ENCODE results near the gene DUSP18. TPM values are rescaled to one million over a fixed set of nuclear protein-coding genes. Genes with fewer than 3 reads are reported as not detected.
"Not testable (repeated sequence)": the region's sequence is repeated elsewhere in the genome, so short reads cannot be mapped to it uniquely, and the experiment has no call there.

Gene DUSP18
- total and polyA plus RNA-seq, 2 donors from 2014 or later = 3.6 to 14.0 TPM

DNA sequence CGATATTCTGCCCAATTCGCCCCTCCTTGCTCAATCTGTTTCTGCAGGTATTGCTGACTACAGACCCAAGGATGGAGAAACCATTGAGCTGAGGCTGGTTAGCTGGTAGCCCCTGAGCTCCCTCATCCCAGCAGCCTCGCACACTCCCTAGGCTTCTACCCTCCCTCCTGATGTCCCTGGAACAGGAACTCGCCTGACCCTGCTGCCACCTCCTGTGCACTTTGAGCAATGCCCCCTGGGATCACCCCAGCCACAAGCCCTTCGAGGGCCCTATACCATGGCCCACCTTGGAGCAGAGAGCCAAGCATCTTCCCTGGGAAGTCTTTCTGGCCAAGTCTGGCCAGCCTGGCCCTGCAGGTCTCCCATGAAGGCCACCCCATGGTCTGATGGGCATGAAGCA is 41.3 kb downstream of the DUSP18 start:
- TF ChIP-seq, protein P1, sequence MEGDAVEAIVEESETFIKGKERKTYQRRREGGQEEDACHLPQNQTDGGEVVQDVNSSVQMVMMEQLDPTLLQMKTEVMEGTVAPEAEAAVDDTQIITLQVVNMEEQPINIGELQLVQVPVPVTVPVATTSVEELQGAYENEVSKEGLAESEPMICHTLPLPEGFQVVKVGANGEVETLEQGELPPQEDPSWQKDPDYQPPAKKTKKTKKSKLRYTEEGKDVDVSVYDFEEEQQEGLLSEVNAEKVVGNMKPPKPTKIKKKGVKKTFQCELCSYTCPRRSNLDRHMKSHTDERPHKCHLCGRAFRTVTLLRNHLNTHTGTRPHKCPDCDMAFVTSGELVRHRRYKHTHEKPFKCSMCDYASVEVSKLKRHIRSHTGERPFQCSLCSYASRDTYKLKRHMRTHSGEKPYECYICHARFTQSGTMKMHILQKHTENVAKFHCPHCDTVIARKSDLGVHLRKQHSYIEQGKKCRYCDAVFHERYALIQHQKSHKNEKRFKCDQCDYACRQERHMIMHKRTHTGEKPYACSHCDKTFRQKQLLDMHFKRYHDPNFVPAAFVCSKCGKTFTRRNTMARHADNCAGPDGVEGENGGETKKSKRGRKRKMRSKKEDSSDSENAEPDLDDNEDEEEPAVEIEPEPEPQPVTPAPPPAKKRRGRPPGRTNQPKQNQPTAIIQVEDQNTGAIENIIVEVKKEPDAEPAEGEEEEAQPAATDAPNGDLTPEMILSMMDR (IDR thresholded peaks at IDR 0.05; ENCODE audit: borderline replicate concordance, extremely low read depth, insufficient read depth) = no peak
- no peaks in the 10 kb centered on the region for H3K4me1 ChIP-seq (ENCODE audit: control insufficient read depth in 2 of 3, insufficient read depth in 2 of 3, low read depth in 1 of 3, low read length in 3 of 3)
- no peak overlapping the region for H3K9ac ChIP-seq (ENCODE audit: low read length in 3 of 3)
- intact Hi-C loops (cut with DNase I) = loop anchor here (10.0 kb wide), 1 partner anchor 128 kb away; no protein-coding TSS in a partner anchor
- DNase-seq (no peak), FAIRE-seq (no peak)
- no peak overlapping the region for H3K27ac ChIP-seq (ENCODE audit: low read depth in 2 of 2, low read length in 2 of 2)
- H3K27me3 ChIP-seq (ENCODE audit: control insufficient read depth, insufficient read depth, low read length) = no peaks in the 10 kb centered on the region
- H3K4me3 ChIP-seq (ENCODE audit: low read length in 3 of 3) = no peak overlapping the region
- H3K9me3 ChIP-seq (ENCODE audit: control insufficient read depth in 2 of 3, insufficient read depth in 1 of 3, low read length in 3 of 3) = no peaks in the 10 kb centered on the region
- peaks cover 0 to 6% (median 0%) of the 10 kb centered on the region in 3 donors for H3K36me3 ChIP-seq (ENCODE audit: control insufficient read depth in 2 of 3, insufficient read depth in 3 of 3, low read length in 3 of 3)

DNA sequence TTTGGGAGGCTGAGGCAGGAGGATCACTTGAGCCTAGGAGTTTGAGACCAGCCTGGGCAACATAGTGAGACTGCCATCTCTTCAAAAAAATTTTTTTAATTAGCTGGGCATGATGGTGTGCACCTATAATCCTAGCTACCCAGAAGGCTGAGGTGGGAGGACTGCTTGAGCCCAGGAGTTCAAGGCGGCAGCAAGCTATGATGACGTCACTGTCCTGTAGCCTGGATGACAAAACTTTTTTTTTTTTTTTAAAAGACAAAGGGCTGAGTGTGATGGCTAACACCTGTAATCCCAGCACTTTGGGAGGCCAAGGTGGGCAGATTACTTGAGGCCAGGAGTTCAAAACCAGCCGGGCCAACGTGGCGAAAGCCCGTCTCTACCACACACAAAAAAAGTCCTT is 47.8 kb downstream of the DUSP18 start:
- intact Hi-C loops (cut with DNase I) = loop anchor here (10.0 kb wide), 1 partner anchor 135 kb away; no protein-coding TSS in a partner anchor
- not testable (repeated sequence) for H3K27me3 ChIP-seq (ENCODE audit: control insufficient read depth, insufficient read depth, low read length); H3K27ac ChIP-seq (ENCODE audit: low read depth in 2 of 2, low read length in 2 of 2); FAIRE-seq; H3K4me3 ChIP-seq (ENCODE audit: low read length in 3 of 3); H3K9ac ChIP-seq (ENCODE audit: low read length in 3 of 3); H3K9me3 ChIP-seq (ENCODE audit: control insufficient read depth in 2 of 3, insufficient read depth in 1 of 3, low read length in 3 of 3); H3K4me1 ChIP-seq (ENCODE audit: control insufficient read depth in 2 of 3, insufficient read depth in 2 of 3, low read depth in 1 of 3, low read length in 3 of 3); DNase-seq
- peaks cover 2 to 18% (median 9%) of the 10 kb centered on the region in 3 donors for H3K36me3 ChIP-seq (ENCODE audit: control insufficient read depth in 2 of 3, insufficient read depth in 3 of 3, low read length in 3 of 3)

DNA sequence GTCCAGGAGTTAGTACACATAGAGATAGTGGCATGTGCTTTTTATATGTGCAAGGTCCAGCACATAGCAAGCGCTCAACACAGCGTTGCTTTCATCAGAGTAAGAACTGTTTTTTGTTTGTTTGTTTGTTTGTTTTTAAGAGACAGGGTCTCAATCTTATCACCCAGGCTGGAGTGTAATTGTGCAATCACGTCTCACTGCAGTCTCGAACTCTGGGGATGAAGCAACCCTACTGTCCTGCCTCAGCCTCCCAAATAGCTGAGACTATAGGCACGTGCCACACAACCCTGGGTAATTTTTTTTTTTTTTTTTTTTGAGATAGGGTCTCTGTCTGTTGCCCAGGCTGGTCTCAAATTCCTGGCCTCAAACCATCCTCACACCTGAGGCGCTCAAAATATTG is 49.9 kb downstream of the DUSP18 start:
- no peak for FAIRE-seq
- no peak for DNase-seq
- H3K36me3 ChIP-seq (ENCODE audit: control insufficient read depth in 2 of 3, insufficient read depth in 3 of 3, low read length in 3 of 3) = peaks cover 2 to 24% (median 19%) of the 10 kb centered on the region in 3 donors
- H3K9me3 ChIP-seq (ENCODE audit: control insufficient read depth in 2 of 3, insufficient read depth in 1 of 3, low read length in 3 of 3) = no peaks in the 10 kb centered on the region
- H3K9ac ChIP-seq (ENCODE audit: low read length in 3 of 3) = no peak overlapping the region
- H3K27ac ChIP-seq (ENCODE audit: low read depth in 2 of 2, low read length in 2 of 2) = no peak overlapping the region
- TF ChIP-seq, protein P1 (IDR thresholded peaks at IDR 0.05; ENCODE audit: borderline replicate concordance, extremely low read depth, insufficient read depth) = no peak
- intact Hi-C loops (cut with DNase I) = no loop called here
- H3K4me3 ChIP-seq (ENCODE audit: low read length in 3 of 3) = no peak overlapping the region
- no peaks in the 10 kb centered on the region for H3K27me3 ChIP-seq (ENCODE audit: control insufficient read depth, insufficient read depth, low read length)
- no peaks in the 10 kb centered on the region for H3K4me1 ChIP-seq (ENCODE audit: control insufficient read depth in 2 of 3, insufficient read depth in 2 of 3, low read depth in 1 of 3, low read length in 3 of 3)

DNA sequence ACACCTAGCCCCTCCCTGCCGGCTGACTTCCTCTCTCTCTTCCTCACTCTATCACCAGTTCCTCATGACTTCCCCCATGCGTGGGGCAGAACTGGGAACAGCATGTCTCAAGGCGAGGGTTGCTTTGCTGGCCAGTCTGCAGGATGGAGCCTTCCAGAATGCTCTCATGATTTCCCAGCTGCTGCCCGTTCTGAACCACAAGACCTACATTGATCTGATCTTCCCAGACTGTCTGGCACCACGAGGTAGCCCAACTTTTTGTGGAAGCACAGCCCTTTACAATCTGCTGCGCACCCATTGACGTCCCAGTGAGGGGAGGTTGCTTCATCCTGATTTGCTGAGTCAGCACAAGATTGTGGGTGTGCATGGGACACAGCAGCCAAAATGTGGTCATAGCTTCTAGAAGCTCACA is 52.1 kb downstream of the DUSP18 start:
- H3K9ac ChIP-seq (ENCODE audit: low read length in 3 of 3) = no peak overlapping the region
- no peaks in the 10 kb centered on the region for H3K9me3 ChIP-seq (ENCODE audit: control insufficient read depth in 2 of 3, insufficient read depth in 1 of 3, low read length in 3 of 3)
- H3K27me3 ChIP-seq (ENCODE audit: control insufficient read depth, insufficient read depth, low read length) = no peaks in the 10 kb centered on the region
- TF ChIP-seq, protein P1 (IDR thresholded peaks at IDR 0.05; ENCODE audit: borderline replicate concordance, extremely low read depth, insufficient read depth) = no peak
- no peak for FAIRE-seq
- H3K4me3 ChIP-seq (ENCODE audit: low read length in 3 of 3) = no peak overlapping the region
- no peak overlapping the region for H3K27ac ChIP-seq (ENCODE audit: low read depth in 2 of 2, low read length in 2 of 2)
- DNase-seq = no peak
- intact Hi-C loops (cut with DNase I) = no loop called here
- H3K36me3 ChIP-seq (ENCODE audit: control insufficient read depth in 2 of 3, insufficient read depth in 3 of 3, low read length in 3 of 3) = peaks cover 2 to 27% (median 20%) of the 10 kb centered on the region in 3 donors
- H3K4me1 ChIP-seq (ENCODE audit: control insufficient read depth in 2 of 3, insufficient read depth in 2 of 3, low read depth in 1 of 3, low read length in 3 of 3) = no peaks in the 10 kb centered on the region

All from kidney (tissue), 14 donors.